GM12878 (cell line): ENCODE data around the gene TMEM253. TPM values are rescaled to one million over a fixed set of nuclear protein-coding genes. Genes with fewer than 3 reads are reported as not detected.

Experiments
- ATAC-seq: fragments of 200-7000 bp; cut with Tn5 transposase; 3 replicates; pipeline ENCODE4 v1.9.1; 2020; ENCODE audit warnings: mild to moderate bottlenecking, moderate library complexity
- BruUV-seq: library from RNA; stranded (reverse); fragments of 400-500 nt; replicated peaks from 2 replicates; lab custom pipeline; 2021; lab: Mats Ljungman, UMichigan
- CTCF ChIA-PET: fragments of 300-600 bp; sonication (Branson Sonifier 250); formaldehyde crosslinking; extraction: SDS; loops from one replicate; lab custom pipeline; 2021; ENCODE audit warnings: inconsistent platforms; lab: Yijun Ruan, JAX
- POLR2A ChIA-PET: fragments of 350-600 bp; formaldehyde crosslinking; extraction: SDS; loops from one replicate; lab custom pipeline; 2021; ENCODE audit warnings: inconsistent platforms; lab: Charles Lee
- RAD21 ChIA-PET: fragments of 300-600 bp; sonication (Branson Sonifier 250); formaldehyde crosslinking; loops from one replicate; lab custom pipeline; 2023; ENCODE audit warnings: antibody characterized with exemption; ENCODE audit not compliant: unreplicated experiment; lab: Charles Lee
- SMC1A ChIA-PET: fragments of 300-600 bp; sonication (Branson Sonifier 250); formaldehyde crosslinking; loops from one replicate; lab custom pipeline; 2023; ENCODE audit not compliant: unreplicated experiment, uncharacterized antibody; lab: Charles Lee
- DNase-seq: peaks from one replicate; pipeline ENCODE4 v3.0.0-alpha.2; 2011; ENCODE audit warnings: low read depth, low spot score
- FAIRE-seq: peaks from 3 replicates; lab custom pipeline; 2011; peaks lifted over from hg19 to GRCh38; lab: Jason Lieb, UNC
- H2AFZ ChIP-seq: 2 replicates; pipeline ENCODE4 v1.6.0; 2011; ENCODE audit warnings: low read depth, low read length, control low read depth; ENCODE audit not compliant: control insufficient read depth
- H3K27ac ChIP-seq: 2 replicates; pipeline ENCODE4 v1.5.1; 2011; ENCODE audit warnings: control low read depth; ENCODE audit not compliant: control insufficient read depth, insufficient read depth
- H3K27me3 ChIP-seq, 2 experiments: replicated peaks in 1 of 2; 2 replicates each; pipeline versions ENCODE4 v1.6.0 to v1.6.1; 2011; ENCODE audit warnings: low read length in 1 of 2; ENCODE audit not compliant: control insufficient read depth in 2 of 2, insufficient read depth in 2 of 2
- H3K36me3 ChIP-seq, 2 experiments: 2 replicates each; pipeline ENCODE4 v1.5.1; 2011; ENCODE audit warnings: low read length in 1 of 2; ENCODE audit not compliant: control insufficient read depth in 2 of 2, insufficient read depth in 2 of 2
- H3K4me1 ChIP-seq: 2 replicates; pipeline ENCODE4 v1.6.1; 2011; ENCODE audit warnings: mild to moderate bottlenecking, low read length, moderate library complexity, mixed read lengths; ENCODE audit not compliant: control insufficient read depth, insufficient read depth
- H3K4me2 ChIP-seq: 2 replicates; pipeline ENCODE4 v1.6.0; 2011; ENCODE audit warnings: control low read depth; ENCODE audit not compliant: control insufficient read depth, insufficient read depth
- H3K4me3 ChIP-seq: fragments of 200-600 bp; sonication (generic); 2 replicates; pipeline ENCODE4 v1.5.1; 2016
- H3K79me2 ChIP-seq: 2 replicates; pipeline ENCODE4 v1.6.0; 2011; ENCODE audit warnings: low read length; ENCODE audit not compliant: control insufficient read depth, insufficient read depth
- H3K9ac ChIP-seq: 2 replicates; pipeline ENCODE4 v1.8.0; 2011; ENCODE audit warnings: low read length, control low read depth, mixed read lengths; ENCODE audit not compliant: control insufficient read depth, insufficient read depth
- H3K9me3 ChIP-seq: replicated peaks from 3 replicates; pipeline ENCODE4 v1.5.1; 2011; ENCODE audit warnings: mild to moderate bottlenecking, low read length; ENCODE audit not compliant: control insufficient read depth, insufficient read depth
- H4K20me1 ChIP-seq: 2 replicates; pipeline ENCODE4 v1.6.0; 2011; ENCODE audit not compliant: control insufficient read depth, insufficient read depth
- CBFB ChIP-seq: IDR thresholded peaks from 2 replicates; pipeline ENCODE4 v1.6.1; 2016; ENCODE audit warnings: antibody characterized with exemption, low read depth
- EED ChIP-seq: sonication (generic); IDR thresholded peaks from 2 replicates; pipeline ENCODE4 v1.6.1; 2016; ENCODE audit warnings: antibody characterized with exemption, low read depth
- ELK1 ChIP-seq: IDR thresholded peaks from 2 replicates; pipeline ENCODE4 v1.6.1; 2012; ENCODE audit warnings: low read depth, low read length, improper control_type of control experiment
- EZH2 ChIP-seq: IDR thresholded peaks from 2 replicates; pipeline ENCODE4 v1.6.1; 2012; ENCODE audit warnings: low read depth, mild to moderate bottlenecking, control low read depth, inconsistent platforms, low read length, borderline replicate concordance; ENCODE audit not compliant: control insufficient read depth
- JUNB ChIP-seq: IDR thresholded peaks from 2 replicates; pipeline ENCODE4 v1.6.1; 2016; ENCODE audit warnings: antibody characterized with exemption, mild to moderate bottlenecking
- PBX3 ChIP-seq: IDR thresholded peaks from 2 replicates; pipeline ENCODE4 v1.6.1; 2011; ENCODE audit warnings: mild to moderate bottlenecking, low read depth, low read length, moderate library complexity; ENCODE audit not compliant: insufficient replicate concordance
- POLR2AphosphoS2 ChIP-seq: IDR thresholded peaks from 2 replicates; pipeline ENCODE4 v1.6.1; 2011; ENCODE audit warnings: low read depth, mild to moderate bottlenecking, low read length, improper control_type of control experiment, moderate library complexity
- POLR2AphosphoS5 ChIP-seq: IDR thresholded peaks from 2 replicates; pipeline ENCODE4 v1.6.1; 2011; ENCODE audit warnings: mild to moderate bottlenecking, low read length, inconsistent platforms
- RELA ChIP-seq: fragments of 450-650 bp; IDR thresholded peaks from 2 replicates; pipeline ENCODE4 v1.8.0; 2014; ENCODE audit warnings: borderline replicate concordance; ENCODE audit not compliant: partially characterized antibody
- SIX5 ChIP-seq: IDR thresholded peaks from 2 replicates; pipeline ENCODE4 v1.6.1; 2011; ENCODE audit warnings: mild to moderate bottlenecking, low read depth, low read length, moderate library complexity; ENCODE audit not compliant: severe bottlenecking
- SMC3 ChIP-seq: IDR thresholded peaks from 2 replicates; pipeline ENCODE4 v1.6.1; 2011; ENCODE audit warnings: low read length, improper control_type of control experiment, borderline replicate concordance
- ZBTB33 ChIP-seq: fragments of 450-650 bp; IDR thresholded peaks from 2 replicates; pipeline ENCODE4 v1.6.1; 2017; ENCODE audit warnings: mild to moderate bottlenecking
- ZNF217 ChIP-seq: fragments of 450-650 bp; IDR thresholded peaks from 2 replicates; pipeline ENCODE4 v1.6.1; 2017; ENCODE audit warnings: antibody characterized with exemption, mild to moderate bottlenecking
- ZNF622 ChIP-seq: fragments of 450-650 bp; IDR thresholded peaks from 2 replicates; pipeline ENCODE4 v1.6.1; 2017; ENCODE audit warnings: mild to moderate bottlenecking, inconsistent platforms
- WGBS: methylation state at CpG from one replicate; pipeline ENCODE4 v1.1.6; 2016; ENCODE audit warnings: low lambda C conversion rate; ENCODE audit not compliant: insufficient replicate concordance, insufficient coverage; ENCODE audit errors: missing lambda C conversion rate; 5-methylcytosine and 5-hydroxymethylcytosine counted together
- in situ Hi-C: fragments of 300-500 bp; cut with MboI; formaldehyde crosslinking; loops from 9 replicates; pipeline ENCODE4 v1.14.3; 2018; ENCODE audit warnings: mixed read lengths
- intact Hi-C: fragments of 100-400 bp; cut with micrococcal nuclease; formaldehyde crosslinking; loops from one replicate; pipeline ENCODE4 v1.14.2; 2022; ENCODE audit not compliant: unreplicated experiment
- polyA plus RNA-seq, 11 experiments: library from polyadenylated mRNA; depleted of rRNA in 4 of 11; unstranded in 6 of 11; stranded (reverse) in 5 of 11; fragments of >200 nt; fragmentation: Nextera tagmentation in 4 of 11; fragmentation: Illumina TruSeq in 1 of 11; extraction: Ambion mirVana in 4 of 11; extraction: Trizol in 1 of 11; gene quantifications; 1 replicate in 1 of 11; 2 replicates in 10 of 11; pipeline versions ENCODE4 v1.2.1 to v1.2.3, GENCODE V29; 2011 to 2016; ENCODE audit warnings: inconsistent platforms in 2 of 11, missing spikeins in 2 of 11, low read depth in 1 of 11
- total RNA-seq, 4 experiments: library from RNA; depleted of rRNA in 3 of 4; stranded (reverse); fragments of >200 nt in 3 of 4; fragmentation: Illumina TruSeq in 1 of 4; extraction: Trizol in 1 of 4; gene quantifications; 2 replicates each; pipeline versions ENCODE4 v1.2.1 to v1.2.3, GENCODE V29; 2013 to 2021
- TF ChIP-seq, protein P1 (sequence below): fragments of 450-650 bp; IDR thresholded peaks from 2 replicates; pipeline ENCODE4 v1.6.1; 2017; ENCODE audit warnings: borderline replicate concordance

The TMEM253 gene
- total and polyA plus RNA-seq, 10 of the 15 experiments (the other 5 are each of a cell fraction or from before 2014, with no cell fraction given) = 0.11 to 0.48 TPM; not detected in 8

- TF ChIP-seq ELK1 = no peak
- TF ChIP-seq SMC3 = no peak
- no peak for TF ChIP-seq EZH2
- TF ChIP-seq EED = peak; percentile 73
- TF ChIP-seq ZNF622 = no peak
- 0 out of 2 replicates have a peak, but pooled peaks have one; percentile 46 for TF ChIP-seq POLR2AphosphoS5
These were observed 8.7 kb downstream of the TMEM253 start (continued) for GRCh38 chr14:21109377-21110138.

DNA sequence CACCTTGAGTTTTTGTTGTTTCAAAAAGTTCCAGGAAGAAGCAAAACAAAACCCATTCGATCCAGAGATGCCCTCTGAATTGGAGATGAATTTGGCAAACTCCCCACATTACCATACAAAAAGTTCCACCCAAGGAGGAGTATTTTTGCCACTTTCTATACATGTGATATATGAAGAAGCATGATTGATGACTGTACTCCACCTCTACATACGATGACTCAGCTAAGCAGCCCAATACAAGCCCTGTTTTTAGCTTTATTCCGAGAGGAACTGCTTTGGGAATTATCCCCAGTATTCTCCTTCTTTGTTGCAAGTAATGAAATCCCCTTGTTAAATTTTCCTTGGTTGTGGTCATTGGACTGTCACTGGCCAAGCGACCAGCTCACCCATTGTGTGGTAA is 11.4 kb downstream of the TMEM253 start:
- no TSS peak for BruUV-seq
- ChIA-PET SMC1A (no interaction called here), POLR2A (no interaction called here), CTCF (interaction anchor here (2.2 kb wide), 1 partner anchor 98 kb away, joined by 7 read pairs; no protein-coding TSS in a partner anchor), RAD21 (interaction anchor here (0.6 to 0.9 kb wide), 2 partner anchors 44 to 98 kb away, joined by 3 read pairs; no protein-coding TSS in a partner anchor)
- peaks cover 22% of the 10 kb centered on the region for H3K4me1 ChIP-seq
- ATAC-seq (no peak), DNase-seq (no peak), FAIRE-seq (no peak)
- intact Hi-C loops (no loop called here), in situ Hi-C loops (no loop called here)
- H3K27ac ChIP-seq = no peak overlapping the region
- H3K9ac ChIP-seq = no peak overlapping the region
- no peaks in the 10 kb centered on the region for H4K20me1 ChIP-seq
- H3K79me2 ChIP-seq = no peaks in the 10 kb centered on the region
- H2AFZ ChIP-seq = no peak overlapping the region
- no peaks in the 10 kb centered on the region for H3K27me3 ChIP-seq
- H3K4me2 ChIP-seq = no peak overlapping the region
- H3K4me3 ChIP-seq = no peak overlapping the region
- 72% methylated on average over 4 of the region's 4 CpGs for WGBS
- H3K9me3 ChIP-seq = no peaks in the 10 kb centered on the region; the same call in 2 of the 3 replicates
- no peaks in the 10 kb centered on the region for H3K36me3 ChIP-seq
- TF ChIP-seq, protein P1, sequence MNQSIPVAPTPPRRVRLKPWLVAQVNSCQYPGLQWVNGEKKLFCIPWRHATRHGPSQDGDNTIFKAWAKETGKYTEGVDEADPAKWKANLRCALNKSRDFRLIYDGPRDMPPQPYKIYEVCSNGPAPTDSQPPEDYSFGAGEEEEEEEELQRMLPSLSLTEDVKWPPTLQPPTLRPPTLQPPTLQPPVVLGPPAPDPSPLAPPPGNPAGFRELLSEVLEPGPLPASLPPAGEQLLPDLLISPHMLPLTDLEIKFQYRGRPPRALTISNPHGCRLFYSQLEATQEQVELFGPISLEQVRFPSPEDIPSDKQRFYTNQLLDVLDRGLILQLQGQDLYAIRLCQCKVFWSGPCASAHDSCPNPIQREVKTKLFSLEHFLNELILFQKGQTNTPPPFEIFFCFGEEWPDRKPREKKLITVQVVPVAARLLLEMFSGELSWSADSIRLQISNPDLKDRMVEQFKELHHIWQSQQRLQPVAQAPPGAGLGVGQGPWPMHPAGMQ = no peak
- TF ChIP-seq ZBTB33 (no peak), SIX5 (no peak), PBX3 (no peak), ZNF217 (no peak), POLR2AphosphoS2 (no peak), CBFB (no peak), RELA (no peak), JUNB (no peak)
